HepG2 (cell line): ENCODE data around the gene TLCD3B. TPM values are rescaled to one million over a fixed set of nuclear protein-coding genes. Genes with fewer than 3 reads are reported as not detected.

Experiments used
- ATF7 ChIP-seq, 2 experiments: fragments of 450-650 bp in 1 of 2; sonication (generic) in 1 of 2; formaldehyde crosslinking in 1 of 2; IDR thresholded peaks; 2 replicates each; pipeline versions ENCODE4 v1.4.0 to v1.6.1; 2016 to 2020; ENCODE audit warnings: antibody characterized with exemption in 1 of 2, mild to moderate bottlenecking in 1 of 2, missing genetic modification reagents in 1 of 2
- FOXO4 ChIP-seq: sonication (generic); formaldehyde crosslinking; conservative IDR thresholded peaks from 2 replicates; pipeline ENCODE4 v1.8.1; 2023; ENCODE audit warnings: missing genetic modification reagents
- KLF13 ChIP-seq: sonication (generic); formaldehyde crosslinking; IDR thresholded peaks from 2 replicates; pipeline ENCODE4 v1.4.0; 2020; ENCODE audit warnings: mild to moderate bottlenecking, missing genetic modification reagents
- MTF1 ChIP-seq: sonication (generic); formaldehyde crosslinking; IDR thresholded peaks from 2 replicates; pipeline ENCODE4 v1.5.0; 2020; ENCODE audit warnings: missing genetic modification reagents
- POLR2AphosphoS5 ChIP-seq: IDR thresholded peaks from 2 replicates; pipeline ENCODE4 v1.6.1; 2012; ENCODE audit warnings: low read depth, low read length
- SIN3B ChIP-seq: fragments of 150-350 bp; IDR thresholded peaks from 2 replicates; pipeline ENCODE4 v1.6.1; 2014; ENCODE audit warnings: low read length
- SKIL ChIP-seq: sonication (generic); formaldehyde crosslinking; IDR thresholded peaks from 2 replicates; pipeline ENCODE4 v1.8.0; 2022; ENCODE audit warnings: missing genetic modification reagents, mild to moderate bottlenecking, moderate library complexity, borderline replicate concordance
- SMC3 ChIP-seq: IDR thresholded peaks from 2 replicates; pipeline ENCODE4 v1.6.1; 2011; ENCODE audit warnings: low read length, improper control_type of control experiment
- SMYD3 ChIP-seq: sonication (generic); formaldehyde crosslinking; IDR thresholded peaks from 2 replicates; pipeline ENCODE4 v1.8.1; 2023; ENCODE audit warnings: mild to moderate bottlenecking, missing genetic modification reagents
- TOE1 ChIP-seq: sonication (generic); formaldehyde crosslinking; IDR thresholded peaks from 2 replicates; pipeline ENCODE4 v1.4.0; 2020; ENCODE audit warnings: mild to moderate bottlenecking, missing genetic modification reagents
- TOPORS ChIP-seq: sonication (generic); formaldehyde crosslinking; IDR thresholded peaks from 2 replicates; pipeline ENCODE4 v1.8.0; 2023; ENCODE audit warnings: mild to moderate bottlenecking, missing genetic modification reagents
- ZNF10 ChIP-seq: sonication (generic); formaldehyde crosslinking; IDR thresholded peaks from 2 replicates; pipeline ENCODE4 v1.4.0; 2020; ENCODE audit warnings: mild to moderate bottlenecking, low read depth, missing genetic modification reagents, borderline replicate concordance
- ZNF552 ChIP-seq: sonication (generic); formaldehyde crosslinking; IDR thresholded peaks from 2 replicates; pipeline ENCODE4 v1.9.0; 2022; ENCODE audit warnings: missing genetic modification reagents, mild to moderate bottlenecking, borderline replicate concordance
- ZNF563 ChIP-seq: sonication (generic); formaldehyde crosslinking; IDR thresholded peaks from 2 replicates; pipeline ENCODE4 v1.8.0; 2022; ENCODE audit warnings: mild to moderate bottlenecking, moderate library complexity, missing genetic modification reagents
- ZNF773 ChIP-seq: sonication (generic); formaldehyde crosslinking; IDR thresholded peaks from 2 replicates; pipeline ENCODE4 v1.4.0; 2020; ENCODE audit warnings: missing genetic modification reagents, borderline replicate concordance
- ZNF781 ChIP-seq: sonication (generic); formaldehyde crosslinking; IDR thresholded peaks from 2 replicates; pipeline ENCODE4 v1.5.1; 2020; ENCODE audit warnings: borderline replicate concordance, mild to moderate bottlenecking, missing genetic modification reagents; ENCODE audit errors: not compliant biosample characterization
- ZSCAN29 ChIP-seq: sonication (generic); formaldehyde crosslinking; conservative IDR thresholded peaks from 2 replicates; pipeline ENCODE4 v1.4.0; 2020; ENCODE audit warnings: mild to moderate bottlenecking, missing genetic modification reagents
- polyA plus RNA-seq, 8 experiments: library from polyadenylated mRNA; depleted of rRNA in 3 of 8; stranded (reverse) in 7 of 8; unstranded in 1 of 8; fragments of >200 nt; fragmentation: Illumina TruSeq in 4 of 8; extraction: Trizol in 4 of 8; gene quantifications; 2 replicates each; pipeline versions ENCODE4 v1.2.1 to v1.2.3, GENCODE V29; 2011 to 2016; ENCODE audit warnings: low read depth in 4 of 8, missing spikeins in 1 of 8, mixed read lengths in 1 of 8; ENCODE audit not compliant: insufficient read depth in 1 of 8
- total RNA-seq, 5 experiments: library from RNA; depleted of rRNA; stranded (reverse); fragments of >200 nt; fragmentation: Illumina TruSeq; extraction: Trizol; gene quantifications; 2 replicates each; pipeline ENCODE4 v1.2.3, GENCODE V29; 2016; ENCODE audit warnings: low read depth in 1 of 5
- TF ChIP-seq, protein P1 (sequence below): sonication (generic); formaldehyde crosslinking; IDR thresholded peaks from 2 replicates; pipeline ENCODE4 v1.4.0; 2020; ENCODE audit warnings: mild to moderate bottlenecking, missing genetic modification reagents
- TF ChIP-seq, protein P2 (sequence below): IDR thresholded peaks from 2 replicates; pipeline ENCODE4 v1.6.1; 2012; ENCODE audit warnings: inconsistent platforms
- TF ChIP-seq, protein P3 (sequence below): sonication (generic); formaldehyde crosslinking; IDR thresholded peaks from 2 replicates; pipeline ENCODE4 v1.5.0; 2020; ENCODE audit warnings: mild to moderate bottlenecking, missing genetic modification reagents
- TF ChIP-seq, protein P4 (sequence below): sonication (generic); formaldehyde crosslinking; IDR thresholded peaks from 2 replicates; pipeline ENCODE4 v1.5.0; 2020; ENCODE audit warnings: missing genetic modification reagents

Gene TLCD3B
- total and polyA plus RNA-seq, 2 of the 13 experiments (the other 11 are each of a cell fraction or from before 2014, with no cell fraction given) = not detected

DNA sequence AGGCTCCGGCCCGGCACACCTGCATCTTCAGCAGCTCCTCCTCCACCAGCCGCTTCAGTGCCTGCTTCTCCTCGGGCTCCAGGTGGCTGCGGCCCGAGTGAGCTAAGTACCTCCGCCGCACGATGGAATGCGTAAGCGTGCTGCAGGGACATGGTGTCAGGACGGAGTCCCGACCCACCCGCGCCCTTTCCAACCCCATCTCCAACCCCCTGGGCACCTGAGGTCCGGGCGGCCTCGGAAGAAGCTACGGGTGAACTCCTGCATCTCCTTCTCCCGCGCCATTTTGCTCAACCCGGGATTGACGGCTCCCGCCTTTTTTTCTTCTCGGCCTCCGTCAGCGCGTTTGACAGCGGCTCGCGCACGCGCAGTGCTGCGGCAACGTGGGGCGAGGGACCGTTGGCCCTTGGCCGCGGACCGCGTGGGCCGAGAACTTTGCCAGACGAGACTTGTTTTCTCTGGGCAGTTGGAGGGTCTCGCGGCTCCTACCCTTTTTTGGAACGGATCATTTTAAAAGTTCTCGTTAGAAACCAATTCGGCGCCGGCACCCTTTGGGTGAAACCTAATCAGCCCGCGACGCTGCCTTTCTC is 35.7 kb downstream of the TLCD3B start, which contains the start of gene HIRIP3 (continued):
- TF ChIP-seq SKIL = no peak
- TF ChIP-seq ZNF552 (CRISPR knock-in tag) = 0 out of 2 replicates have a peak, but pooled peaks have one; percentile 15
- TF ChIP-seq ZNF563 (CRISPR knock-in tag) = peak; percentile 87; the same call in 1 of the 2 replicates
- TF ChIP-seq TOE1 = peak; percentile 51
- TF ChIP-seq SMC3 = no peak
- peak; percentile 45; the same call in 1 of the 2 replicates for TF ChIP-seq KLF13 (CRISPR knock-in tag)
- TF ChIP-seq SIN3B = no peak; the same call in 1 of the 2 replicates
- TF ChIP-seq MTF1 (CRISPR knock-in tag) = peak; percentile 91
- peak; percentile 30 for TF ChIP-seq POLR2AphosphoS5
- TF ChIP-seq, protein P1, sequence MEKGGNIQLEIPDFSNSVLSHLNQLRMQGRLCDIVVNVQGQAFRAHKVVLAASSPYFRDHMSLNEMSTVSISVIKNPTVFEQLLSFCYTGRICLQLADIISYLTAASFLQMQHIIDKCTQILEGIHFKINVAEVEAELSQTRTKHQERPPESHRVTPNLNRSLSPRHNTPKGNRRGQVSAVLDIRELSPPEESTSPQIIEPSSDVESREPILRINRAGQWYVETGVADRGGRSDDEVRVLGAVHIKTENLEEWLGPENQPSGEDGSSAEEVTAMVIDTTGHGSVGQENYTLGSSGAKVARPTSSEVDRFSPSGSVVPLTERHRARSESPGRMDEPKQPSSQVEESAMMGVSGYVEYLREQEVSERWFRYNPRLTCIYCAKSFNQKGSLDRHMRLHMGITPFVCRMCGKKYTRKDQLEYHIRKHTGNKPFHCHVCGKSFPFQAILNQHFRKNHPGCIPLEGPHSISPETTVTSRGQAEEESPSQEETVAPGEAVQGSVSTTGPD = peak; percentile 66; the same call in 1 of the 2 replicates
- peak; percentile 99 for TF ChIP-seq FOXO4
- TF ChIP-seq TOPORS (CRISPR knock-in tag) = peak; percentile 10; the same call in 1 of the 2 replicates
- peak; percentile 84; the same call in 1 of the 2 replicates for TF ChIP-seq ZNF773 (CRISPR knock-in tag)
- TF ChIP-seq, protein P2, sequence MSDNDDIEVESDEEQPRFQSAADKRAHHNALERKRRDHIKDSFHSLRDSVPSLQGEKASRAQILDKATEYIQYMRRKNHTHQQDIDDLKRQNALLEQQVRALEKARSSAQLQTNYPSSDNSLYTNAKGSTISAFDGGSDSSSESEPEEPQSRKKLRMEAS = peak; percentile 98
- TF ChIP-seq, protein P3, sequence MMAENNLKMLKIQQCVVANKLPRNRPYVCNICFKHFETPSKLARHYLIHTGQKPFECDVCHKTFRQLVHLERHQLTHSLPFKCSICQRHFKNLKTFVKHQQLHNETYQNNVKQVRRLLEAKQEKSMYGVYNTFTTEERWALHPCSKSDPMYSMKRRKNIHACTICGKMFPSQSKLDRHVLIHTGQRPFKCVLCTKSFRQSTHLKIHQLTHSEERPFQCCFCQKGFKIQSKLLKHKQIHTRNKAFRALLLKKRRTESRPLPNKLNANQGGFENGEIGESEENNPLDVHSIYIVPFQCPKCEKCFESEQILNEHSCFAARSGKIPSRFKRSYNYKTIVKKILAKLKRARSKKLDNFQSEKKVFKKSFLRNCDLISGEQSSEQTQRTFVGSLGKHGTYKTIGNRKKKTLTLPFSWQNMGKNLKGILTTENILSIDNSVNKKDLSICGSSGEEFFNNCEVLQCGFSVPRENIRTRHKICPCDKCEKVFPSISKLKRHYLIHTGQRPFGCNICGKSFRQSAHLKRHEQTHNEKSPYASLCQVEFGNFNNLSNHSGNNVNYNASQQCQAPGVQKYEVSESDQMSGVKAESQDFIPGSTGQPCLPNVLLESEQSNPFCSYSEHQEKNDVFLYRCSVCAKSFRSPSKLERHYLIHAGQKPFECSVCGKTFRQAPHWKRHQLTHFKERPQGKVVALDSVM (CRISPR knock-in tag) = peak; percentile 59; the same call in 1 of the 2 replicates
- TF ChIP-seq ZSCAN29 = no peak
- TF ChIP-seq ZNF10 (CRISPR knock-in tag) = no peak
- TF ChIP-seq SMYD3 = peak; percentile 57; the same call in 1 of the 2 replicates
- no peak for TF ChIP-seq ATF7 (IDR thresholded peaks at IDR 0.05)
- TF ChIP-seq ATF7 (CRISPR knock-in tag; IDR thresholded peaks at IDR 0.05) = 0 out of 2 replicates have a peak, but pooled peaks have one; percentile 54
- TF ChIP-seq, protein P4, sequence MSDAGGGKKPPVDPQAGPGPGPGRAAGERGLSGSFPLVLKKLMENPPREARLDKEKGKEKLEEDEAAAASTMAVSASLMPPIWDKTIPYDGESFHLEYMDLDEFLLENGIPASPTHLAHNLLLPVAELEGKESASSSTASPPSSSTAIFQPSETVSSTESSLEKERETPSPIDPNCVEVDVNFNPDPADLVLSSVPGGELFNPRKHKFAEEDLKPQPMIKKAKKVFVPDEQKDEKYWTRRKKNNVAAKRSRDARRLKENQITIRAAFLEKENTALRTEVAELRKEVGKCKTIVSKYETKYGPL (CRISPR knock-in tag) = peak; percentile 85; the same call in 1 of the 2 replicates
- TF ChIP-seq ZNF781 (CRISPR knock-in tag) = peak; percentile 94
